Measurements from ENCODE around the gene CDH5. TPM values are rescaled to one million over a fixed set of nuclear protein-coding genes. Genes with fewer than 3 reads are reported as not detected.

The CDH5 gene
- total RNA-seq, 1 experiment from 2014 or later, result 0.26 TPM

GRCh38 chr16:66388350-66389139 lies 22.1 kb downstream of the CDH5 start:
- Histone ChIP-seq H3K27me3 (replicated peaks; ENCODE audit: insufficient read depth, low read depth, low read length, poor library complexity) (no peaks in the 10 kb centered on the region), H3K36me3 (ENCODE audit: insufficient read depth, low read length, poor library complexity, severe bottlenecking) (no peaks in the 10 kb centered on the region), H3K9me3 (ENCODE audit: low read depth, low read length, poor library complexity, severe bottlenecking) (no peaks in the 10 kb centered on the region), H3K4me1 (ENCODE audit: insufficient read depth, low read length, poor library complexity, severe bottlenecking) (no peaks in the 10 kb centered on the region), H3K4me3 (ENCODE audit: low read depth, low read length, poor library complexity, severe bottlenecking) (no peak overlapping the region), H3K27ac (ENCODE audit: low read depth, low read length, poor library complexity, severe bottlenecking) (no peak overlapping the region)
- TF ChIP-seq CTCF (conservative IDR thresholded peaks at IDR 0.05; ENCODE audit: low read depth, low read length) (no peak), EZH2 (IDR thresholded peaks at IDR 0.05; ENCODE audit: borderline replicate concordance, low read depth, low read length, poor library complexity, severe bottlenecking) (no peak)
- intact Hi-C loops (cut with micrococcal nuclease; ENCODE audit: unreplicated experiment), result no loop called here
- POLR2A ChIA-PET (ENCODE audit: low non-redundant PET), result no interaction called here
- no peak for DNase-seq (ENCODE audit: low spot score)
- no TSS peak for BruUV-seq (replicated peaks)
- CTCF ChIA-PET, result no interaction called here

GRCh38 chr16:66389256-66390176 lies 23.0 kb downstream of the CDH5 start:
- Histone ChIP-seq H3K27ac (ENCODE audit: low read depth, low read length, poor library complexity, severe bottlenecking) (no peak overlapping the region), H3K9me3 (ENCODE audit: low read depth, low read length, poor library complexity, severe bottlenecking) (no peaks in the 10 kb centered on the region), H3K4me3 (ENCODE audit: low read depth, low read length, poor library complexity, severe bottlenecking) (no peak overlapping the region), H3K36me3 (ENCODE audit: insufficient read depth, low read length, poor library complexity, severe bottlenecking) (no peaks in the 10 kb centered on the region), H3K27me3 (replicated peaks; ENCODE audit: insufficient read depth, low read depth, low read length, poor library complexity) (no peaks in the 10 kb centered on the region), H3K4me1 (ENCODE audit: insufficient read depth, low read length, poor library complexity, severe bottlenecking) (no peaks in the 10 kb centered on the region)
- BruUV-seq (replicated peaks), result no TSS peak
- ChIA-PET POLR2A (ENCODE audit: low non-redundant PET) (no interaction called here), CTCF (no interaction called here)
- TF ChIP-seq CTCF (conservative IDR thresholded peaks at IDR 0.05; ENCODE audit: low read depth, low read length), result no peak
- no peak for TF ChIP-seq EZH2 (IDR thresholded peaks at IDR 0.05; ENCODE audit: borderline replicate concordance, low read depth, low read length, poor library complexity, severe bottlenecking)
- intact Hi-C loops (cut with micrococcal nuclease; ENCODE audit: unreplicated experiment), result no loop called here
- no peak for DNase-seq (ENCODE audit: low spot score)

- ChIA-PET CTCF (no interaction called here), POLR2A (ENCODE audit: low non-redundant PET) (interaction anchor here (0.6 kb wide), 1 partner anchor 12 kb away, joined by 3 read pairs; no protein-coding TSS in a partner anchor)
- H3K36me3 ChIP-seq (ENCODE audit: insufficient read depth, low read length, poor library complexity, severe bottlenecking), result no peaks in the 10 kb centered on the region
- H3K4me1 ChIP-seq (ENCODE audit: insufficient read depth, low read length, poor library complexity, severe bottlenecking), result no peaks in the 10 kb centered on the region
- no peak overlapping the region for H3K27ac ChIP-seq (ENCODE audit: low read depth, low read length, poor library complexity, severe bottlenecking)
- DNase-seq (ENCODE audit: low spot score), result no peak
- H3K4me3 ChIP-seq (ENCODE audit: low read depth, low read length, poor library complexity, severe bottlenecking), result no peak overlapping the region
- BruUV-seq (replicated peaks), result no TSS peak
- H3K27me3 ChIP-seq (replicated peaks; ENCODE audit: insufficient read depth, low read depth, low read length, poor library complexity), result no peaks in the 10 kb centered on the region
- TF ChIP-seq EZH2 (IDR thresholded peaks at IDR 0.05; ENCODE audit: borderline replicate concordance, low read depth, low read length, poor library complexity, severe bottlenecking) (no peak), CTCF (conservative IDR thresholded peaks at IDR 0.05; ENCODE audit: low read depth, low read length) (no peak)
- intact Hi-C loops (cut with micrococcal nuclease; ENCODE audit: unreplicated experiment), result no loop called here
- H3K9me3 ChIP-seq (ENCODE audit: low read depth, low read length, poor library complexity, severe bottlenecking), result no peaks in the 10 kb centered on the region
These were observed 24.0 kb downstream of the CDH5 start for GRCh38 chr16:66390346-66391108.

All from A673 (cell line).